GM12892 (cell line): ENCODE data around the gene LRMDA.

Experiments
- POLR2A ChIP-seq: IDR thresholded peaks from 2 replicates; pipeline ENCODE4 v1.6.1; 2011; ENCODE audit warnings: low read depth, low read length, control low read depth
- POLR2AphosphoS5 ChIP-seq: IDR thresholded peaks from 2 replicates; pipeline ENCODE4 v1.6.1; 2011; ENCODE audit warnings: low read depth, low read length, control low read depth
- TAF1 ChIP-seq: IDR thresholded peaks from 2 replicates; pipeline ENCODE4 v1.6.1; 2011; ENCODE audit warnings: low read depth, mild to moderate bottlenecking, control low read depth, low read length, borderline replicate concordance

DNA sequence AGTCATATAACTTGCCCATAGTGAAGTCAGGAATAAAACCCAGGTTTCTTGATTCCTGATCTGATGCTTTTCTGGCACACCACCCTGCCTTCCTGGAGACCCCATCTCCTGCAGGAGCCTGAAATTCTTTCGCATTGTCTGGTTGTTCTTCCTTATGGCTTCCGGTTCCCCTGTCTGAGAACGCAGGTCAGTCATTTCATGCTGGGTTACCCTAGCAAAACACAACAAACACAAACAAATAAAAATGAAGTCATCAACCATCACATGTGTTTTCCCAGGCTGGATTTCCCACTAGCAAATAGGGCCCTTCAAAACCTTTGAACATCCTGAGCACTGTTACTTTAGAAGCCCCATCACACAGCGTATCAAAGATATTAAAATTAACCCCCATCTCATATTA lies 569.6 kb downstream of the LRMDA start:
- no peak for TF ChIP-seq POLR2A
- no peak for TF ChIP-seq POLR2AphosphoS5
- TF ChIP-seq TAF1: no peak
